ENCODE results near the gene STOM.

DNA sequence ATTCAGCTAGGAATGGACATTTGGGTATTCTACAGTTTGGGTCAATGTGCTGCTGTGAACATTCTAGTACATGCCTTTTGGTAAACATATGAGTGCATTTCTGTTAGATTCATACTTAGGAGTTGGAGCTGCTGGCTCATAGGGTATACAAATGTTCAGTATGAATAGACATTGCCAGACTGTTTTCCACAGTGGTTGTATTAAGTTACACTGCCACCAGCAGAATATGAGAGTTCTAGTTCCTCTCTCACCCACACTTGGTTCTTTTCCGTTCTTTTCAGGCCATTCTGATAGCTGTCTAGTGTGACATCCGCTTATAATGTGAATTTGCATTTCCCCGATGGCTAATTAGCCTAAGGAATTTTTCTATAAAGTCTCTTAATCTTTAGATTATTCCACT, 25.0 kb downstream of the STOM start:
- TF ChIP-seq, protein P1, sequence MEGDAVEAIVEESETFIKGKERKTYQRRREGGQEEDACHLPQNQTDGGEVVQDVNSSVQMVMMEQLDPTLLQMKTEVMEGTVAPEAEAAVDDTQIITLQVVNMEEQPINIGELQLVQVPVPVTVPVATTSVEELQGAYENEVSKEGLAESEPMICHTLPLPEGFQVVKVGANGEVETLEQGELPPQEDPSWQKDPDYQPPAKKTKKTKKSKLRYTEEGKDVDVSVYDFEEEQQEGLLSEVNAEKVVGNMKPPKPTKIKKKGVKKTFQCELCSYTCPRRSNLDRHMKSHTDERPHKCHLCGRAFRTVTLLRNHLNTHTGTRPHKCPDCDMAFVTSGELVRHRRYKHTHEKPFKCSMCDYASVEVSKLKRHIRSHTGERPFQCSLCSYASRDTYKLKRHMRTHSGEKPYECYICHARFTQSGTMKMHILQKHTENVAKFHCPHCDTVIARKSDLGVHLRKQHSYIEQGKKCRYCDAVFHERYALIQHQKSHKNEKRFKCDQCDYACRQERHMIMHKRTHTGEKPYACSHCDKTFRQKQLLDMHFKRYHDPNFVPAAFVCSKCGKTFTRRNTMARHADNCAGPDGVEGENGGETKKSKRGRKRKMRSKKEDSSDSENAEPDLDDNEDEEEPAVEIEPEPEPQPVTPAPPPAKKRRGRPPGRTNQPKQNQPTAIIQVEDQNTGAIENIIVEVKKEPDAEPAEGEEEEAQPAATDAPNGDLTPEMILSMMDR (IDR thresholded peaks at IDR 0.05; ENCODE audit: low read depth, low read length) = no peak
- no peak for TF ChIP-seq POLR2A (IDR thresholded peaks at IDR 0.05; ENCODE audit: extremely low read depth, insufficient read length)
- TF ChIP-seq, protein P2, sequence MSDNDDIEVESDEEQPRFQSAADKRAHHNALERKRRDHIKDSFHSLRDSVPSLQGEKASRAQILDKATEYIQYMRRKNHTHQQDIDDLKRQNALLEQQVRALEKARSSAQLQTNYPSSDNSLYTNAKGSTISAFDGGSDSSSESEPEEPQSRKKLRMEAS (IDR thresholded peaks at IDR 0.05; ENCODE audit: low read depth, low read length) = no peak
- no peak for TF ChIP-seq MYC (IDR thresholded peaks at IDR 0.05; ENCODE audit: low read depth, low read length)
